Kidney tubule cell (primary cell): ENCODE results near the gene ADH4.
"Not testable (repeated sequence)": the region's sequence is repeated elsewhere in the genome, so short reads cannot be mapped to it uniquely, and the experiment has no call there.

ENCODE experiments used
- DNase-seq: peaks from one replicate; pipeline ENCODE4 v3.0.0-alpha.2; 2018; ENCODE audit warnings: low spot score

Gene ADH4

GRCh38 chr4:99134586-99134985, 9.5 kb downstream of the ADH4 start:
- no peak for DNase-seq

- no peak for DNase-seq
Observed at GRCh38 chr4:99131378-99131777, 12.7 kb downstream of the ADH4 start.

- DNase-seq: peak; percentile 14
Observed at GRCh38 chr4:99126376-99126775, 17.7 kb downstream of the ADH4 start.

- no peak for DNase-seq
Observed at GRCh38 chr4:99121008-99121407, 23.1 kb downstream of the ADH4 start.

- DNase-seq: no peak
Observed at GRCh38 chr4:99120501-99120900, 23.6 kb downstream of the ADH4 start.

- peak; percentile 32 for DNase-seq
Observed at GRCh38 chr4:99117876-99118693, 26.0 kb downstream of the ADH4 start.

GRCh38 chr4:99117122-99117841, 26.8 kb downstream of the ADH4 start:
- not testable (repeated sequence) for DNase-seq

GRCh38 chr4:99109286-99109685, 34.8 kb downstream of the ADH4 start:
- DNase-seq: not testable (repeated sequence)

GRCh38 chr4:99104153-99104552, 39.9 kb downstream of the ADH4 start:
- DNase-seq: no peak

GRCh38 chr4:99103166-99103565, 40.9 kb downstream of the ADH4 start:
- no peak for DNase-seq

- no peak for DNase-seq
Observed at GRCh38 chr4:99102634-99103033, 41.5 kb downstream of the ADH4 start.

GRCh38 chr4:99100876-99101275, 43.2 kb downstream of the ADH4 start:
- DNase-seq: no peak

GRCh38 chr4:99099814-99100213, 44.3 kb downstream of the ADH4 start:
- not testable (repeated sequence) for DNase-seq

- DNase-seq: no peak
Observed at GRCh38 chr4:99099311-99099710, 44.8 kb downstream of the ADH4 start.

- DNase-seq: not testable (repeated sequence)
Observed at GRCh38 chr4:99091841-99092240, 52.3 kb downstream of the ADH4 start.

- no peak for DNase-seq
Observed at GRCh38 chr4:99091216-99091575, 52.9 kb downstream of the ADH4 start.

GRCh38 chr4:99090481-99091215, 53.4 kb downstream of the ADH4 start:
- DNase-seq: no peak

GRCh38 chr4:99088481-99089365, 55.4 kb downstream of the ADH4 start, which contains the start of gene ADH5:
TSS of gene ADH5 (minus strand) at chr4:99088788. CDS start at chr4:99088700, 88 bp downstream.
- peak; percentile 88 for DNase-seq

GRCh38 chr4:99088023-99088449, 56.1 kb downstream of the ADH4 start:
- peak; percentile 59 for DNase-seq

GRCh38 chr4:99084595-99084994, 59.5 kb downstream of the ADH4 start:
- no peak for DNase-seq

GRCh38 chr4:99082192-99082591, 61.9 kb downstream of the ADH4 start:
- no peak for DNase-seq

- DNase-seq: not testable (repeated sequence)
Observed at GRCh38 chr4:99080869-99081268, 63.2 kb downstream of the ADH4 start.
